CD4-positive, alpha-beta T cell treated with Interleukin-6 for 4 hours (primary cell): ENCODE data around the gene MBD5.

Experiments
- DNase-seq: peaks from one replicate; pipeline ENCODE4 v3.0.0-alpha.2; 2020; ENCODE audit warnings: mixed read lengths

Gene MBD5

GRCh38 chr2:148486655-148487054 lies 465.8 kb downstream of the MBD5 start:
- no peak for DNase-seq

- DNase-seq, result no peak
Measured at GRCh38 chr2:148487439-148487838, 466.5 kb downstream of the MBD5 start.

- no peak for DNase-seq
Measured at GRCh38 chr2:148490840-148491439, 470.0 kb downstream of the MBD5 start.

GRCh38 chr2:148493822-148494563 lies 473.1 kb downstream of the MBD5 start:
- DNase-seq, result no peak

GRCh38 chr2:148495586-148495985 lies 474.7 kb downstream of the MBD5 start:
- DNase-seq, result no peak

- DNase-seq, result no peak
Measured at GRCh38 chr2:148501545-148501944, 480.7 kb downstream of the MBD5 start.

GRCh38 chr2:148503516-148503915 lies 482.6 kb downstream of the MBD5 start:
- DNase-seq, result no peak

- no peak for DNase-seq
Measured at GRCh38 chr2:148507970-148508369, 487.1 kb downstream of the MBD5 start.

GRCh38 chr2:148508878-148509287 lies 488.0 kb downstream of the MBD5 start:
- no peak for DNase-seq

GRCh38 chr2:148509288-148509902 lies 488.5 kb downstream of the MBD5 start:
- DNase-seq, result peak; percentile 89

- no peak for DNase-seq
Measured at GRCh38 chr2:148511883-148512282, 491.0 kb downstream of the MBD5 start.

- DNase-seq, result no peak
Measured at GRCh38 chr2:148512501-148512900, 491.6 kb downstream of the MBD5 start.

GRCh38 chr2:148513427-148513826 lies 492.5 kb downstream of the MBD5 start:
- DNase-seq, result no peak

- no peak for DNase-seq
Measured at GRCh38 chr2:148515120-148515519, 494.2 kb downstream of the MBD5 start.

- DNase-seq, result no peak
Measured at GRCh38 chr2:148515976-148516375, 495.1 kb downstream of the MBD5 start.

- DNase-seq, result no peak
Measured at GRCh38 chr2:148517296-148517695, 496.4 kb downstream of the MBD5 start.

- DNase-seq, result no peak
Measured at GRCh38 chr2:148517822-148518221, 496.9 kb downstream of the MBD5 start.

GRCh38 chr2:148519013-148519412 lies 498.1 kb downstream of the MBD5 start:
- no peak for DNase-seq

- peak; percentile 35 for DNase-seq
Measured at GRCh38 chr2:148521181-148521580, 500.3 kb downstream of the MBD5 start.

GRCh38 chr2:148523315-148523714 lies 502.4 kb downstream of the MBD5 start:
- DNase-seq, result no peak

GRCh38 chr2:148524519-148524919 lies 503.6 kb downstream of the MBD5 start:
- DNase-seq, result peak; percentile 78

- DNase-seq, result no peak
Measured at GRCh38 chr2:148525130-148525529, 504.2 kb downstream of the MBD5 start.

- DNase-seq, result no peak
Measured at GRCh38 chr2:148526509-148527346, 505.8 kb downstream of the MBD5 start.
